HL-60 (cell line): ENCODE data around the gene DARS2.

Source experiments
- DNase-seq, 2 experiments: peaks; one replicate each; pipeline ENCODE4 v3.0.0-alpha.2; 2010 to 2020; ENCODE audit warnings: low read depth in 1 of 2, low spot score in 1 of 2
- H3K27ac ChIP-seq: fragments of 250-450 bp; sonication (Bioruptor Pico); replicated peaks from 2 replicates; pipeline ENCODE4 v1.5.1; 2020; ENCODE audit warnings: mild to moderate bottlenecking, moderate library complexity
- H3K27me3 ChIP-seq: fragments of 250-450 bp; sonication (Bioruptor Pico); 2 replicates; pipeline ENCODE4 v1.5.1; 2021; ENCODE audit warnings: mild to moderate bottlenecking, moderate library complexity; ENCODE audit not compliant: insufficient read depth, poor library complexity, severe bottlenecking
- H3K4me3 ChIP-seq: replicated peaks from 2 replicates; pipeline ENCODE4 v1.5.1; 2011; ENCODE audit warnings: mild to moderate bottlenecking, control low read depth, low read length; ENCODE audit not compliant: insufficient read depth
- GABPA ChIP-seq: IDR thresholded peaks from 2 replicates; pipeline ENCODE4 v1.6.1; 2012; ENCODE audit warnings: low read depth
- POLR2AphosphoS5 ChIP-seq: IDR thresholded peaks from 2 replicates; pipeline ENCODE4 v1.6.1; 2012; ENCODE audit warnings: low read depth
- REST ChIP-seq: IDR thresholded peaks from 2 replicates; pipeline ENCODE4 v1.6.1; 2012; ENCODE audit warnings: low read depth; ENCODE audit not compliant: insufficient replicate concordance
- SPI1 ChIP-seq: IDR thresholded peaks from 2 replicates; pipeline ENCODE4 v1.6.1; 2012; ENCODE audit warnings: low read depth, mild to moderate bottlenecking, borderline replicate concordance
- TF ChIP-seq, protein P1 (sequence below): IDR thresholded peaks from one replicate; pipeline ENCODE4 v1.5.1; 2011; ENCODE audit warnings: low read length, control low read depth, inconsistent platforms; ENCODE audit not compliant: insufficient read depth

DARS2 gene

DNA sequence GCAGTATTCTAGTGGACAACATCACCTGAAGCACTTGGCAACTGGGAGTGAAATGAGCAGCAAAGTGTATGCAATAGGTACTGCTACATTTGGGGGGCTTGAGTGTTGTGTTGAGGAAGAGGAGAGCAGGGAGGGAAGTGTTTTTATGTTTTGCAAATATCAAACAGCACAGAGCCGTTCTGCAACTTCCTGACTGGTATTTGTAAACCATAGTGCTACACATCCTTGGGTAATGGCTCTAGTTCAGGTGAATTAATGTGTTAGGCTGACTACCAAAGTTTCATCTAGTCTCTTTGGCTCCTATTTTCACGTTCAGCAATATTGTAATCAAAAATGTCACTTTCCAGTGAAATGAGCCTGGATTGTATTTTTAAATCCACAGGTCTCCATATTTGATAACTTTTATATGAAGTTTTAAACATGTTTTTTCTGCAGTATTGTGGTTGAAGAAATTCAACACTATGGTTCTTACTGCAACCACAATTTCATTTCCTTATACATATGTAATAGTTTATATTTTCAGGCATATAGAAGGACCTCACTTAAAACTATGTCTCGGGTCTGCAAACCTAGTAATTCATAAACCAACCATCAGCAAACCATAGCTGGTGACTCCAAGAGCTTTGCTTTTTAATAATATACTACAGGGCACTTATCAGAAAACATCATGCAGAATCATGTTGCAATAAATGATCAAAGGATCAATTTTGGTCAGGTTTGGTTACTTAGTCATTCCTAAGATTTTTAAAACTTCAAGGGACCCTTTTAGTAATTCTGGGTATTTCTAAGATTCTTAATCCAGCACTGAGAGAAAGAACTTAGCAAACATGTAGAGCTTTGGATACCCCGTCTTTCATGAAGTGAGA lies 62.5 kb downstream of the DARS2 start:
- peak in 1 of 2 experiments; percentile 37 for DNase-seq
- no peak for TF ChIP-seq POLR2AphosphoS5
- TF ChIP-seq GABPA = no peak
- no peak for TF ChIP-seq REST
- no peak for TF ChIP-seq SPI1
- H3K27ac ChIP-seq = peak overlapping the region; percentile 51
- H3K4me3 ChIP-seq = no peak overlapping the region
- no peaks in the 10 kb centered on the region for H3K27me3 ChIP-seq

GRCh38 chr1:173887627-173888026 lies 63.2 kb downstream of the DARS2 start:
- no peak for TF ChIP-seq POLR2AphosphoS5
- no peak for TF ChIP-seq GABPA
- TF ChIP-seq, protein P1, sequence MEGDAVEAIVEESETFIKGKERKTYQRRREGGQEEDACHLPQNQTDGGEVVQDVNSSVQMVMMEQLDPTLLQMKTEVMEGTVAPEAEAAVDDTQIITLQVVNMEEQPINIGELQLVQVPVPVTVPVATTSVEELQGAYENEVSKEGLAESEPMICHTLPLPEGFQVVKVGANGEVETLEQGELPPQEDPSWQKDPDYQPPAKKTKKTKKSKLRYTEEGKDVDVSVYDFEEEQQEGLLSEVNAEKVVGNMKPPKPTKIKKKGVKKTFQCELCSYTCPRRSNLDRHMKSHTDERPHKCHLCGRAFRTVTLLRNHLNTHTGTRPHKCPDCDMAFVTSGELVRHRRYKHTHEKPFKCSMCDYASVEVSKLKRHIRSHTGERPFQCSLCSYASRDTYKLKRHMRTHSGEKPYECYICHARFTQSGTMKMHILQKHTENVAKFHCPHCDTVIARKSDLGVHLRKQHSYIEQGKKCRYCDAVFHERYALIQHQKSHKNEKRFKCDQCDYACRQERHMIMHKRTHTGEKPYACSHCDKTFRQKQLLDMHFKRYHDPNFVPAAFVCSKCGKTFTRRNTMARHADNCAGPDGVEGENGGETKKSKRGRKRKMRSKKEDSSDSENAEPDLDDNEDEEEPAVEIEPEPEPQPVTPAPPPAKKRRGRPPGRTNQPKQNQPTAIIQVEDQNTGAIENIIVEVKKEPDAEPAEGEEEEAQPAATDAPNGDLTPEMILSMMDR = no peak
- TF ChIP-seq REST = no peak
- TF ChIP-seq SPI1 = no peak
- Histone ChIP-seq H3K27me3 (no peaks in the 10 kb centered on the region), H3K27ac (peak overlapping the region; percentile 51; the same call in 1 of the 2 replicates), H3K4me3 (no peak overlapping the region)
- DNase-seq = no peak

DNA sequence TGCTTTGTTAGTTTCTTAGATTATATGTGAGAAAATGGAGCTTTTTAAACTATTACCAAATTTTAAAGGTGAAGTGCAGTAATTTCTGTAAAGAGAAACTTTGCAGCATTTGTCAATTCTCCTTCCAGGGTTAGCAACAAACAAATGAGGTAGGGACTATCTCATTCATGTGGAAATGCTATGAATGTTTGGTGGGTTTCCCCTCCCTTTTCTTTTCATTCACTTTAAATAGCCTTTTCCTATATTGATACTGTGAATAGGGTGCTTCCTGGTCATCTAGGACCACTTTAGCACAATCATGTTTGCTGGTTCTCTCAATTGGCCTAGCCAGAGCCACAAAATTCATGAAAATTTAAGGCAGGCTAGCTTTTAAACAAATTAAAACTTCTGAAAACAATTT lies 64.3 kb downstream of the DARS2 start:
- no peak for TF ChIP-seq REST
- TF ChIP-seq GABPA = no peak
- no peak for TF ChIP-seq POLR2AphosphoS5
- no peak for TF ChIP-seq SPI1
- TF ChIP-seq, protein P1 = no peak
- H3K4me3 ChIP-seq = no peak overlapping the region
- H3K27me3 ChIP-seq = no peaks in the 10 kb centered on the region
- DNase-seq = no peak
- H3K27ac ChIP-seq = no peak overlapping the region
